Natural killer cell (primary cell): Measurements from ENCODE around the gene MVB12B. TPM values are rescaled to one million over a fixed set of nuclear protein-coding genes. Genes with fewer than 3 reads are reported as not detected.

Experiments
- ATAC-seq, 3 donors: fragments of 150-1000 bp in 2 of 3; fragments of 200-7000 bp in 1 of 3; cut with Tn5 transposase; 1 replicate in 1 of 3; 2 replicates in 2 of 3; pipeline ENCODE4 v1.10.0; 2021; ENCODE audit warnings: mild to moderate bottlenecking in 2 of 3, moderate library complexity in 2 of 3
- DNase-seq, 2 donors: peaks; one replicate each; pipeline versions ENCODE4 v3.0.0 to v3.0.0-alpha.2; 2013 to 2021; ENCODE audit warnings: mixed read lengths in 1 of 2
- H3K27ac ChIP-seq: one replicate; pipeline ENCODE4 v1.5.1; 2013; ENCODE audit warnings: mild to moderate bottlenecking, low read length
- H3K27me3 ChIP-seq: one replicate; pipeline ENCODE4 v1.6.1; 2013; ENCODE audit warnings: low read length; ENCODE audit not compliant: control insufficient read depth, insufficient read depth
- H3K36me3 ChIP-seq: one replicate; pipeline ENCODE4 v1.6.1; 2013; ENCODE audit warnings: low read length; ENCODE audit not compliant: control insufficient read depth, insufficient read depth
- H3K4me1 ChIP-seq: one replicate; pipeline ENCODE4 v1.6.1; 2013; ENCODE audit warnings: low read length; ENCODE audit not compliant: control insufficient read depth, insufficient read depth
- H3K4me3 ChIP-seq: one replicate; pipeline ENCODE4 v1.5.1; 2013; ENCODE audit warnings: low read length
- H3K9me3 ChIP-seq: one replicate; pipeline ENCODE4 v1.6.1; 2013; ENCODE audit warnings: low read length; ENCODE audit not compliant: control insufficient read depth, insufficient read depth
- H3K27ac Mint-ChIP-seq, 2 donors: one replicate each; pipeline ENCODE4 v1.8.0; 2022; ENCODE audit warnings: mild to moderate bottlenecking in 2 of 2, mixed read lengths in 2 of 2, moderate library complexity in 1 of 2
- H3K27me3 Mint-ChIP-seq, 2 donors: one replicate each; pipeline ENCODE4 v1.8.0; 2022; ENCODE audit warnings: low read depth in 2 of 2, mixed read lengths in 2 of 2
- H3K36me3 Mint-ChIP-seq: one replicate; pipeline ENCODE4 v1.8.0; 2022; ENCODE audit warnings: mixed read lengths
- H3K4me1 Mint-ChIP-seq, 2 donors: one replicate each; pipeline ENCODE4 v1.8.0; 2022; ENCODE audit warnings: mixed read lengths in 2 of 2
- H3K4me3 Mint-ChIP-seq: one replicate; pipeline ENCODE4 v1.8.0; 2022; ENCODE audit warnings: mild to moderate bottlenecking, moderate library complexity, mixed read lengths
- H3K9me3 Mint-ChIP-seq, 2 donors: one replicate each; pipeline ENCODE4 v1.8.0; 2022; ENCODE audit warnings: mixed read lengths in 2 of 2
- WGBS: methylation state at CpG from one replicate; pipeline ENCODE4 v1.1.7; 2013; ENCODE audit warnings: missing lambda C conversion rate; ENCODE audit not compliant: insufficient coverage; 5-methylcytosine and 5-hydroxymethylcytosine counted together
- intact Hi-C: fragments of 100-400 bp; cut with micrococcal nuclease; formaldehyde crosslinking; loops from one replicate; pipeline ENCODE4 v1.14.2; 2022
- total RNA-seq, 4 donors: library from RNA; stranded (reverse); fragments of 120-200 nt in 1 of 4; gene quantifications; one replicate each; pipeline versions ENCODE4 v1.2.3 to v1.2.4, GENCODE V29; 2013 to 2022
- TF ChIP-seq, protein P1 (sequence below): fragments of 200-600 bp; IDR thresholded peaks from one replicate; pipeline ENCODE4 v1.8.0; 2022; ENCODE audit warnings: antibody characterized with exemption

Gene MVB12B
- total RNA-seq, 3 donors from 2014 or later (not counting 1 experiment from before 2014, with no cell fraction given): 2.0 to 13.0 (median 7.8) TPM

DNA sequence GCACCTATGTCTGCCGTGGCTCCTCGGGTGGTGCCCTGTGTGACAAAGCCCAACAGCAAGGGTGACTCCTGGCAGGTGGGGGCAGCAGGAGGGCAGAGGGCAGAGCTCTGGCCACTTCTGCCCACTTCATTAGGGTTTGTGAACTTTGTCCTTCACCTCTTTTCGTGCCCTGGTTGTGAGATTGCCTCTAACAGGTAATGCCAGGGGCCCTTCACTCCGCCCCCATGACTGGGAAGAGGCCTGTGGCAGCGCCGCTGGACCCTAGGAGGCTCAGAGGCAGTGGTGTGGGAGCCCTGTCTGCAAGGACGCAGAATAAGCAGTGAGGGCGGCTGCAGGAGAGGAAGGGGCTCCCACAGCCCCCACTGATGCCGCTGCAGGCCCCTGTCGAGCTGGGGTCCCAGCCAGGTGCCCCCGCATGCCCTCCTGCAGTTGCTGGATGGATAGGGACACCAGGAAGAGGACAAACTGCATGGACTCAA lies 178.4 kb downstream of the MVB12B start:
- H3K27ac ChIP-seq: no peak overlapping the region
- TF ChIP-seq, protein P1, sequence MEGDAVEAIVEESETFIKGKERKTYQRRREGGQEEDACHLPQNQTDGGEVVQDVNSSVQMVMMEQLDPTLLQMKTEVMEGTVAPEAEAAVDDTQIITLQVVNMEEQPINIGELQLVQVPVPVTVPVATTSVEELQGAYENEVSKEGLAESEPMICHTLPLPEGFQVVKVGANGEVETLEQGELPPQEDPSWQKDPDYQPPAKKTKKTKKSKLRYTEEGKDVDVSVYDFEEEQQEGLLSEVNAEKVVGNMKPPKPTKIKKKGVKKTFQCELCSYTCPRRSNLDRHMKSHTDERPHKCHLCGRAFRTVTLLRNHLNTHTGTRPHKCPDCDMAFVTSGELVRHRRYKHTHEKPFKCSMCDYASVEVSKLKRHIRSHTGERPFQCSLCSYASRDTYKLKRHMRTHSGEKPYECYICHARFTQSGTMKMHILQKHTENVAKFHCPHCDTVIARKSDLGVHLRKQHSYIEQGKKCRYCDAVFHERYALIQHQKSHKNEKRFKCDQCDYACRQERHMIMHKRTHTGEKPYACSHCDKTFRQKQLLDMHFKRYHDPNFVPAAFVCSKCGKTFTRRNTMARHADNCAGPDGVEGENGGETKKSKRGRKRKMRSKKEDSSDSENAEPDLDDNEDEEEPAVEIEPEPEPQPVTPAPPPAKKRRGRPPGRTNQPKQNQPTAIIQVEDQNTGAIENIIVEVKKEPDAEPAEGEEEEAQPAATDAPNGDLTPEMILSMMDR: no peak
- peaks cover 6% of the 10 kb centered on the region for H3K27me3 ChIP-seq
- H3K4me3 ChIP-seq: no peak overlapping the region
- DNase-seq (no peak), ATAC-seq (no peak)
- Mint-ChIP-seq H3K27ac (no peak overlapping the region), H3K36me3 (no peaks in the 10 kb centered on the region), H3K4me1 (peaks cover 6 to 10% of the 10 kb centered on the region in 2 donors), H3K27me3 (peaks cover 15 to 18% of the 10 kb centered on the region in 2 donors), H3K9me3 (no peaks in the 10 kb centered on the region), H3K4me3 (no peak overlapping the region)
- H3K9me3 ChIP-seq: no peaks in the 10 kb centered on the region
- WGBS: 94% methylated on average over 11 of the region's 11 CpGs
- intact Hi-C loops: no loop called here
- peaks cover 7% of the 10 kb centered on the region for H3K4me1 ChIP-seq
- H3K36me3 ChIP-seq: peaks cover 2% of the 10 kb centered on the region

DNA sequence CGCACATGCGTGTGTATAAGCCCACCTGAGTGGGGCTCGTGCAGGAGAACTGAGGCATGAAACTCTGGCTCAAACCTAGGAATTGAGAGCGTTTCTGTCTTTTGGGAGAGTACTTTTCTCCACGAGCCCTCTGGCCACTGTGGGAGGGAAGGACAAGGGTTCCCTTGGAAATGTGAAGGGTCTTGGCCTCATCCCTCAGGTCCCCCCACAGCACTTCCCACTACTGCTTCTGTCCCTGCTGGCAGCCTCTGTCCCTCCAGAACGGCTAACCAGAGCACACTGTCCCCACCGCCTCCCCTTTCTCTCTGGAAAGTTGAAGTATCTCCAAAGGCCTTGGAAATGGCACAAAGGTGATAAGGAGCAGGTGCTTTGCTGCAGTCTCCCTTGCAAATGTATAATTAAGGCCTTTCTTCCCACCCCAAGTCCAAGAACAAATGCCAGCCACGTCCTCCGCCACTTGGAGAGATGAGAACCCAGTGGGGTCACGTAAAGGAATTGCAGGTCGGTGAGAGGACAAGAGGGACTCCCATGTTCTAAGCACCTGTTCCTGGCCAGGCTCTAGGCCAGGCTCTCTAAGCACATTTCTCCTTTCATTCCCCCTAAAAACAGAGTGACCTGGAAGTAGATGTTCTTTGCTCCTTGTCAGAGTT lies 179.2 kb downstream of the MVB12B start:
- intact Hi-C loops: no loop called here
- Histone ChIP-seq H3K4me3 (no peak overlapping the region), H3K9me3 (no peaks in the 10 kb centered on the region), H3K36me3 (peaks cover 2% of the 10 kb centered on the region), H3K27me3 (peaks cover 4% of the 10 kb centered on the region), H3K27ac (no peak overlapping the region), H3K4me1 (peaks cover 5% of the 10 kb centered on the region)
- no peak for DNase-seq
- H3K36me3 Mint-ChIP-seq: no peaks in the 10 kb centered on the region
- WGBS: 90% methylated on average over 11 of the region's 11 CpGs
- ATAC-seq: no peak
- H3K27me3 Mint-ChIP-seq: peaks cover 8 to 10% of the 10 kb centered on the region in 2 donors
- no peak overlapping the region for H3K4me3 Mint-ChIP-seq
- peaks cover 2 to 3% of the 10 kb centered on the region in 2 donors for H3K4me1 Mint-ChIP-seq
- no peaks in the 10 kb centered on the region for H3K9me3 Mint-ChIP-seq
- TF ChIP-seq, protein P1: no peak
- H3K27ac Mint-ChIP-seq: no peak overlapping the region

DNA sequence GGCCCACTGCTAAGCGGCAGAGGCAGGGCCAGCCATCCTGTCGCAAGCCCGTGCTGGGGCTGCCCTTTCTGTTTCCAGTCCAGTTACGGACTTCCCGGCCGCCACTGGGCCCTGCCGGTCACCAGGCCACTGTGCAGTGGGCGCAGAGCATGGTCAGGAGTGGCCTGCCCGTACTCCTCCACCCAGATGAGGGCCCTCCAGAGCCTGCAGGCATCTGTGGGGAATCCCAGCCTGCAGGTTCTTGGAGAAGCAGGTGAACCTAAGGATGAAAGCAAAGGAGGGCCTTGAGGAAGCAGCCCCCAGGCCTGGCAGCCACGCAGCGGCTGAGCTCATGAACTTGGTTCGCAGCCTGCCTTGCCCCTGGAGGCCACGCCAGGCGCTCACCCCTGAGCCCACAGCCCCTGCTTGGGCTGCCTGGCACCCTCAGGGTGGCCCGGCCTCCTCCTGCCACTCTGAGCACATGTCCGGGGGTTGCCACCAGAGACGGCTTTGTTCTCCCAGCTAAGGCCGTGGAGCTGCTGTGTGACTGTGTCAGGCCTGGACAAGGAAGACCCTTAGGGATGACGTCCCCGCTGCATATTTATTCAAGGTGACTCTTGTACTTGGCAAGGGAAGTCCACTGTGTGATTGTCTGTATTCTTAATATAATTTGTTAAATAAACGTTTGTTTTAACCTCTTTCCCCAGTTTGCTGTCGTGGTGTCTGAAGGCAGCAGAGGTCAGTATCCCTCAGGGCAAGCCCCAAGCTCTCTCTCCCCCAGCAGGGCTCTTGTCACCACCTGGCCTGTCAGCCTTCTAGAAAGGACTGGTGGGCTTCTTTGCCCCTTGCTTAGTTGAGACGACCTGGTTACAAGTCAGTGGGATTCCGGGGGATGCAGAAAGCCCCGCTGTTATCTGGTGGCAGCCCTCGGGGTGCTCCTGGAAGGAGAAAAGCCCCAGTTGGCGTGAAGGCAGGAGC lies 180.0 kb downstream of the MVB12B start:
- Mint-ChIP-seq H3K27ac (no peak overlapping the region), H3K27me3 (peaks cover 12 to 13% of the 10 kb centered on the region in 2 donors), H3K9me3 (no peaks in the 10 kb centered on the region), H3K36me3 (no peaks in the 10 kb centered on the region), H3K4me3 (no peak overlapping the region), H3K4me1 (no peaks in the 10 kb centered on the region)
- Histone ChIP-seq H3K4me1 (no peaks in the 10 kb centered on the region), H3K36me3 (peaks cover 2% of the 10 kb centered on the region), H3K4me3 (no peak overlapping the region), H3K27ac (no peak overlapping the region), H3K27me3 (peaks cover 5% of the 10 kb centered on the region), H3K9me3 (no peaks in the 10 kb centered on the region)
- 90% methylated on average over 27 of the region's 27 CpGs for WGBS
- TF ChIP-seq, protein P1: no peak
- ATAC-seq: no peak
- DNase-seq: no peak
- intact Hi-C loops: no loop called here
